SK-N-SH (cell line): ENCODE results near the gene CREG1.
A peak's percentile ranks its signal among the peaks of the same experiment; 100 is the strongest.

Experiments used
- ELF1 ChIP-seq: IDR thresholded peaks from 2 replicates; pipeline ENCODE4 v1.4.0; 2012
- EP300 ChIP-seq, 2 experiments: IDR thresholded peaks; 2 replicates each; pipeline versions ENCODE4 v1.4.0 to v1.6.1; 2012; ENCODE audit warnings: borderline replicate concordance in 1 of 2, low read depth in 1 of 2, low read length in 1 of 2
- EZH2phosphoT487 ChIP-seq: fragments of 200-600 bp; sonication (generic); IDR thresholded peaks from 2 replicates; pipeline ENCODE4 v1.6.1; 2017; ENCODE audit warnings: low read depth, mixed run types, mild to moderate bottlenecking, antibody characterized with exemption, moderate library complexity, borderline replicate concordance
- POLR2AphosphoS5 ChIP-seq: IDR thresholded peaks from 2 replicates; pipeline ENCODE4 v1.6.1; 2012; ENCODE audit warnings: low read depth, low read length
- RAD21 ChIP-seq: IDR thresholded peaks from 2 replicates; pipeline ENCODE4 v1.6.1; 2012; ENCODE audit warnings: mild to moderate bottlenecking, low read length
- YY1 ChIP-seq: IDR thresholded peaks from 2 replicates; pipeline ENCODE4 v1.4.0; 2012; ENCODE audit warnings: low read depth, mild to moderate bottlenecking
- TF ChIP-seq, protein P1 (sequence below): fragments of 200-600 bp; sonication (generic); IDR thresholded peaks from 2 replicates; pipeline ENCODE4 v1.6.1; 2017; ENCODE audit warnings: antibody characterized with exemption, mild to moderate bottlenecking, moderate library complexity
- TF ChIP-seq, protein P2 (sequence below): IDR thresholded peaks from 2 replicates; pipeline ENCODE4; 2012
- TF ChIP-seq, protein P3 (sequence below): IDR thresholded peaks from 2 replicates; pipeline ENCODE4 v1.6.1; 2012; ENCODE audit warnings: mild to moderate bottlenecking, low read depth, low read length, moderate library complexity

DNA sequence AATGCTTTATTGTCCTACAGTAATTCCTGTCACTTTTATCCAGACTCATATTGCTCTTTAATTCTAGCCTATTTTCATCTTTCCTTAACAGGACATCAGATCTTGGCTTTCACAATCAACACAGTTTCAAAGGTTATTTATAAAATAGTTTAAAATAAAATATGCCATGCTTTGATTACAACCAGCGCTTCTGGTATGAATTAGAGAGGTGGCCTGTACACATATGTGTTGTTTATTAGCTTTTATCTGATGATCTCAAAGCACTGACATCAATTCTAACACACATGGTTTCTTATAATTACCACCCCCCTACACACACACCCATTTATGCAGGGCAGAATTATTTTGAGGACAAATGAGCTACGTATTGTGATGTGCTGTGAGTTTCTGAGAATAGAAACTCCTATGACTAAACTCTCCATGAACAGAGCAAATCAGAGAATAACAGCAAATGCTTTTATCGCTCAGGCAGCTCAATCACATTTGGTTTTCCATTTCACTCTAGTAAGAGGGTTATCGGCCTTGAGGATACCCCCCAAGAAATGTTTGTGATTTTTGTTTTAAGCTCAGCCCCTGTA, 53.2 kb downstream of the CREG1 start:
- TF ChIP-seq, protein P1, sequence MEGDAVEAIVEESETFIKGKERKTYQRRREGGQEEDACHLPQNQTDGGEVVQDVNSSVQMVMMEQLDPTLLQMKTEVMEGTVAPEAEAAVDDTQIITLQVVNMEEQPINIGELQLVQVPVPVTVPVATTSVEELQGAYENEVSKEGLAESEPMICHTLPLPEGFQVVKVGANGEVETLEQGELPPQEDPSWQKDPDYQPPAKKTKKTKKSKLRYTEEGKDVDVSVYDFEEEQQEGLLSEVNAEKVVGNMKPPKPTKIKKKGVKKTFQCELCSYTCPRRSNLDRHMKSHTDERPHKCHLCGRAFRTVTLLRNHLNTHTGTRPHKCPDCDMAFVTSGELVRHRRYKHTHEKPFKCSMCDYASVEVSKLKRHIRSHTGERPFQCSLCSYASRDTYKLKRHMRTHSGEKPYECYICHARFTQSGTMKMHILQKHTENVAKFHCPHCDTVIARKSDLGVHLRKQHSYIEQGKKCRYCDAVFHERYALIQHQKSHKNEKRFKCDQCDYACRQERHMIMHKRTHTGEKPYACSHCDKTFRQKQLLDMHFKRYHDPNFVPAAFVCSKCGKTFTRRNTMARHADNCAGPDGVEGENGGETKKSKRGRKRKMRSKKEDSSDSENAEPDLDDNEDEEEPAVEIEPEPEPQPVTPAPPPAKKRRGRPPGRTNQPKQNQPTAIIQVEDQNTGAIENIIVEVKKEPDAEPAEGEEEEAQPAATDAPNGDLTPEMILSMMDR, result no peak
- TF ChIP-seq, protein P2, sequence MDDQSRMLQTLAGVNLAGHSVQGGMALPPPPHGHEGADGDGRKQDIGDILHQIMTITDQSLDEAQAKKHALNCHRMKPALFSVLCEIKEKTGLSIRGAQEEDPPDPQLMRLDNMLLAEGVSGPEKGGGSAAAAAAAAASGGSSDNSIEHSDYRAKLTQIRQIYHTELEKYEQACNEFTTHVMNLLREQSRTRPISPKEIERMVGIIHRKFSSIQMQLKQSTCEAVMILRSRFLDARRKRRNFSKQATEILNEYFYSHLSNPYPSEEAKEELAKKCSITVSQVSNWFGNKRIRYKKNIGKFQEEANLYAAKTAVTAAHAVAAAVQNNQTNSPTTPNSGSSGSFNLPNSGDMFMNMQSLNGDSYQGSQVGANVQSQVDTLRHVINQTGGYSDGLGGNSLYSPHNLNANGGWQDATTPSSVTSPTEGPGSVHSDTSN, result no peak
- TF ChIP-seq, protein P3, sequence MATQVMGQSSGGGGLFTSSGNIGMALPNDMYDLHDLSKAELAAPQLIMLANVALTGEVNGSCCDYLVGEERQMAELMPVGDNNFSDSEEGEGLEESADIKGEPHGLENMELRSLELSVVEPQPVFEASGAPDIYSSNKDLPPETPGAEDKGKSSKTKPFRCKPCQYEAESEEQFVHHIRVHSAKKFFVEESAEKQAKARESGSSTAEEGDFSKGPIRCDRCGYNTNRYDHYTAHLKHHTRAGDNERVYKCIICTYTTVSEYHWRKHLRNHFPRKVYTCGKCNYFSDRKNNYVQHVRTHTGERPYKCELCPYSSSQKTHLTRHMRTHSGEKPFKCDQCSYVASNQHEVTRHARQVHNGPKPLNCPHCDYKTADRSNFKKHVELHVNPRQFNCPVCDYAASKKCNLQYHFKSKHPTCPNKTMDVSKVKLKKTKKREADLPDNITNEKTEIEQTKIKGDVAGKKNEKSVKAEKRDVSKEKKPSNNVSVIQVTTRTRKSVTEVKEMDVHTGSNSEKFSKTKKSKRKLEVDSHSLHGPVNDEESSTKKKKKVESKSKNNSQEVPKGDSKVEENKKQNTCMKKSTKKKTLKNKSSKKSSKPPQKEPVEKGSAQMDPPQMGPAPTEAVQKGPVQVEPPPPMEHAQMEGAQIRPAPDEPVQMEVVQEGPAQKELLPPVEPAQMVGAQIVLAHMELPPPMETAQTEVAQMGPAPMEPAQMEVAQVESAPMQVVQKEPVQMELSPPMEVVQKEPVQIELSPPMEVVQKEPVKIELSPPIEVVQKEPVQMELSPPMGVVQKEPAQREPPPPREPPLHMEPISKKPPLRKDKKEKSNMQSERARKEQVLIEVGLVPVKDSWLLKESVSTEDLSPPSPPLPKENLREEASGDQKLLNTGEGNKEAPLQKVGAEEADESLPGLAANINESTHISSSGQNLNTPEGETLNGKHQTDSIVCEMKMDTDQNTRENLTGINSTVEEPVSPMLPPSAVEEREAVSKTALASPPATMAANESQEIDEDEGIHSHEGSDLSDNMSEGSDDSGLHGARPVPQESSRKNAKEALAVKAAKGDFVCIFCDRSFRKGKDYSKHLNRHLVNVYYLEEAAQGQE, result no peak
- no peak for TF ChIP-seq POLR2AphosphoS5
- TF ChIP-seq YY1, result no peak
- TF ChIP-seq EP300 (IDR thresholded peaks at IDR 0.05; ENCODE audit: borderline replicate concordance in 1 of 2, low read depth in 1 of 2, low read length in 1 of 2), result peak in 1 of 2 experiments; percentile 13; a peak in 1 of 4 replicates
- TF ChIP-seq ELF1, result no peak
- no peak for TF ChIP-seq EZH2phosphoT487
- no peak for TF ChIP-seq RAD21
